Progenitor cell of endocrine pancreas (in vitro differentiated cells): Measurements from ENCODE around the gene ZNF771. TPM values are rescaled to one million over a fixed set of nuclear protein-coding genes. Genes with fewer than 3 reads are reported as not detected.
"Not testable (repeated sequence)": the region's sequence is repeated elsewhere in the genome, so short reads cannot be mapped to it uniquely, and the experiment has no call there.

ENCODE experiments used
- DNase-seq: peaks from one replicate; pipeline ENCODE4 v3.0.0; 2021; ENCODE audit warnings: low spot score; ENCODE audit not compliant: unreplicated experiment
- H3K27ac Mint-ChIP-seq: 2 replicates; pipeline ENCODE4 v1.8.0; 2021; ENCODE audit warnings: mild to moderate bottlenecking, moderate library complexity, mixed read lengths
- H3K27me3 Mint-ChIP-seq: 2 replicates; pipeline ENCODE4 v1.8.0; 2021; ENCODE audit warnings: mixed read lengths
- H3K36me3 Mint-ChIP-seq: 2 replicates; pipeline ENCODE4 v1.8.0; 2022; ENCODE audit warnings: mixed read lengths; ENCODE audit not compliant: insufficient read depth
- H3K4me1 Mint-ChIP-seq: 2 replicates; pipeline ENCODE4 v1.8.0; 2021; ENCODE audit warnings: low read depth, mixed read lengths
- H3K4me3 Mint-ChIP-seq: 2 replicates; pipeline ENCODE4 v1.8.0; 2021; ENCODE audit warnings: low read depth, mild to moderate bottlenecking, moderate library complexity, mixed read lengths
- H3K9me3 Mint-ChIP-seq: 2 replicates; pipeline ENCODE4 v1.8.0; 2021; ENCODE audit warnings: low read depth, mixed read lengths
- CTCF ChIP-seq: fragments of 200-600 bp; sonication (generic); IDR thresholded peaks from one replicate; pipeline ENCODE4 v1.5.0; 2021; ENCODE audit warnings: antibody characterized with exemption, mild to moderate bottlenecking; ENCODE audit not compliant: unreplicated experiment
- total RNA-seq: library from RNA; stranded (reverse); gene quantifications from 2 replicates; pipeline ENCODE4 v1.2.1, GENCODE V29; 2021

The ZNF771 gene
- total RNA-seq, 1 donor from 2014 or later: 13.7 TPM

- Mint-ChIP-seq H3K9me3 (peaks cover 11% of the 10 kb centered on the region), H3K4me3 (no peak overlapping the region), H3K27me3 (no peaks in the 10 kb centered on the region), H3K36me3 (peaks cover 16% of the 10 kb centered on the region), H3K4me1 (peaks cover 23% of the 10 kb centered on the region), H3K27ac (no peak overlapping the region)
- no peak for TF ChIP-seq CTCF
- DNase-seq: no peak
Observed at GRCh38 chr16:30449116-30449435, 41.7 kb downstream of the ZNF771 start.

- not testable (repeated sequence) for H3K27me3 Mint-ChIP-seq, H3K36me3 Mint-ChIP-seq, DNase-seq, H3K9me3 Mint-ChIP-seq
- Mint-ChIP-seq H3K4me3 (peak overlapping the region; percentile 31), H3K4me1 (peaks cover 18% of the 10 kb centered on the region), H3K27ac (peak overlapping the region; percentile 95)
Observed at GRCh38 chr16:30452709-30453580, 45.5 kb downstream of the ZNF771 start.

GRCh38 chr16:30456302-30456701, 48.9 kb downstream of the ZNF771 start:
- no peak overlapping the region for H3K27ac Mint-ChIP-seq
- no peak for DNase-seq
- no peaks in the 10 kb centered on the region for H3K36me3 Mint-ChIP-seq
- H3K27me3 Mint-ChIP-seq: no peaks in the 10 kb centered on the region
- H3K9me3 Mint-ChIP-seq: peaks cover 4% of the 10 kb centered on the region
- TF ChIP-seq CTCF: no peak
- no peak overlapping the region for H3K4me3 Mint-ChIP-seq
- peaks cover 21% of the 10 kb centered on the region for H3K4me1 Mint-ChIP-seq

GRCh38 chr16:30457256-30457655, 49.9 kb downstream of the ZNF771 start:
- H3K4me3 Mint-ChIP-seq: no peak overlapping the region

GRCh38 chr16:30457743-30458560, 50.5 kb downstream of the ZNF771 start:
- Mint-ChIP-seq H3K27ac (peak overlapping the region; percentile 37), H3K4me1 (peaks cover 13% of the 10 kb centered on the region), H3K4me3 (no peak overlapping the region), H3K9me3 (no peaks in the 10 kb centered on the region), H3K36me3 (no peaks in the 10 kb centered on the region), H3K27me3 (no peaks in the 10 kb centered on the region)
- DNase-seq: no peak
- no peak for TF ChIP-seq CTCF

More at GRCh38 chr16:30457256-30457655, 49.9 kb downstream of the ZNF771 start:
- no peak for TF ChIP-seq CTCF
- Mint-ChIP-seq H3K4me1 (peaks cover 20% of the 10 kb centered on the region), H3K36me3 (no peaks in the 10 kb centered on the region), H3K27ac (no peak overlapping the region), H3K27me3 (no peaks in the 10 kb centered on the region), H3K9me3 (peaks cover 4% of the 10 kb centered on the region)
- DNase-seq: no peak
